GM23338 (cell line): Measurements from ENCODE around the gene PDS5A. TPM values are rescaled to one million over a fixed set of nuclear protein-coding genes. Genes with fewer than 3 reads are reported as not detected.

Experiments
- ATAC-seq: fragments of 200-7000 bp; cut with Tn5 transposase; 3 replicates; pipeline ENCODE4 v1.9.1; 2020
- DNase-seq: peaks from one replicate; pipeline ENCODE4 v3.0.0-alpha.2; 2015; ENCODE audit warnings: low spot score
- H2AFZ ChIP-seq: fragments of 200-600 bp; sonication (generic); 2 replicates; pipeline ENCODE4 v1.8.0; 2016; ENCODE audit warnings: antibody characterized with exemption, mild to moderate bottlenecking, moderate library complexity
- H3F3A ChIP-seq: fragments of 200-600 bp; sonication (generic); replicated peaks from 2 replicates; pipeline ENCODE4 v1.8.0; 2017; ENCODE audit warnings: antibody characterized with exemption, mixed run types, low read depth
- H3K27ac ChIP-seq: fragments of 200-600 bp; sonication (generic); 2 replicates; pipeline ENCODE4 v1.6.1; 2016; ENCODE audit warnings: low read depth
- H3K27me3 ChIP-seq: fragments of 200-600 bp; sonication (generic); 2 replicates; pipeline ENCODE4 v1.8.0; 2016; ENCODE audit warnings: mild to moderate bottlenecking, mixed run types, moderate library complexity; ENCODE audit not compliant: insufficient read depth
- H3K36me3 ChIP-seq: fragments of 200-600 bp; sonication (generic); 2 replicates; pipeline ENCODE4 v1.8.0; 2016; ENCODE audit warnings: mild to moderate bottlenecking; ENCODE audit not compliant: insufficient read depth
- H3K4me1 ChIP-seq: fragments of 200-600 bp; sonication (generic); 2 replicates; pipeline ENCODE4 v1.8.0; 2016; ENCODE audit warnings: mild to moderate bottlenecking, moderate library complexity; ENCODE audit not compliant: insufficient read depth
- H3K4me2 ChIP-seq: fragments of 200-600 bp; sonication (generic); 2 replicates; pipeline ENCODE4 v1.7.1; 2017; ENCODE audit warnings: mixed run types
- H3K4me3 ChIP-seq: fragments of 200-600 bp; sonication (generic); 2 replicates; pipeline ENCODE4 v1.6.1; 2016; ENCODE audit warnings: mixed run types
- H3K79me2 ChIP-seq: fragments of 200-600 bp; sonication (generic); replicated peaks from 2 replicates; pipeline ENCODE4 v1.8.0; 2017; ENCODE audit warnings: mild to moderate bottlenecking; ENCODE audit not compliant: insufficient read depth
- H3K9me2 ChIP-seq: fragments of 200-600 bp; sonication (generic); 2 replicates; pipeline ENCODE4 v1.8.0; 2017; ENCODE audit not compliant: insufficient read depth
- H4K20me1 ChIP-seq: fragments of 200-600 bp; sonication (generic); replicated peaks from 2 replicates; pipeline ENCODE4 v1.8.0; 2017; ENCODE audit warnings: mild to moderate bottlenecking; ENCODE audit not compliant: insufficient read depth
- H3K27ac Mint-ChIP-seq: 2 replicates; pipeline ENCODE4 v1.8.0; 2020; ENCODE audit warnings: inconsistent platforms, mild to moderate bottlenecking, moderate library complexity, mixed read lengths
- H3K27me3 Mint-ChIP-seq: 3 replicates; pipeline ENCODE4 v1.8.0; 2022; ENCODE audit warnings: low read depth, mild to moderate bottlenecking, moderate library complexity, mixed read lengths, inconsistent platforms; ENCODE audit not compliant: insufficient read depth, poor library complexity
- H3K36me3 Mint-ChIP-seq: 3 replicates; pipeline ENCODE4 v1.8.0; 2021; ENCODE audit warnings: low read depth, mild to moderate bottlenecking, inconsistent platforms, moderate library complexity, mixed read lengths
- H3K4me1 Mint-ChIP-seq: 3 replicates; pipeline ENCODE4 v1.8.0; 2020; ENCODE audit warnings: mild to moderate bottlenecking, inconsistent platforms, mixed read lengths
- H3K4me3 Mint-ChIP-seq: 3 replicates; pipeline ENCODE4 v1.8.0; 2021; ENCODE audit warnings: moderate library complexity, mild to moderate bottlenecking, inconsistent platforms, mixed read lengths
- H3K9me3 Mint-ChIP-seq: 3 replicates; pipeline ENCODE4 v1.8.0; 2020; ENCODE audit warnings: moderate library complexity, mild to moderate bottlenecking, inconsistent platforms, mixed read lengths
- CREB1 ChIP-seq: fragments of 250-450 bp; sonication (Bioruptor Pico); IDR thresholded peaks from 2 replicates; pipeline ENCODE4 v1.5.0; 2020; ENCODE audit warnings: low read depth, mild to moderate bottlenecking, moderate library complexity
- CTCF ChIP-seq, 2 experiments: fragments of 200-600 bp in 1 of 2; sonication (generic) in 1 of 2; conservative IDR thresholded peaks; 2 replicates each; pipeline versions ENCODE4 v1.5.1 to v1.6.1; 2016 to 2017; ENCODE audit warnings: antibody characterized with exemption in 2 of 2, low read depth in 2 of 2, mild to moderate bottlenecking in 2 of 2, moderate library complexity in 1 of 2
- EZH2 ChIP-seq: fragments of 200-600 bp; sonication (generic); IDR thresholded peaks from one replicate; pipeline ENCODE4 v1.8.0; 2017; ENCODE audit warnings: antibody characterized with exemption, mild to moderate bottlenecking, low read depth; ENCODE audit not compliant: unreplicated experiment
- EZH2phosphoT487 ChIP-seq: fragments of 200-600 bp; sonication (generic); IDR thresholded peaks from one replicate; pipeline ENCODE4 v1.8.1; 2018; ENCODE audit warnings: antibody characterized with exemption; ENCODE audit not compliant: unreplicated experiment
- JUNB ChIP-seq: IDR thresholded peaks from one replicate; pipeline ENCODE4 v1.6.1; 2016; ENCODE audit warnings: antibody characterized with exemption; ENCODE audit not compliant: unreplicated experiment
- NANOG ChIP-seq: IDR thresholded peaks from 2 replicates; pipeline ENCODE4 v1.6.1; 2016; ENCODE audit warnings: antibody characterized with exemption, borderline replicate concordance
- POLR2AphosphoS5 ChIP-seq: IDR thresholded peaks from 2 replicates; pipeline ENCODE4 v1.6.1; 2016; ENCODE audit warnings: antibody characterized with exemption, low read depth
- REST ChIP-seq: IDR thresholded peaks from one replicate; pipeline ENCODE4 v1.6.1; 2018; ENCODE audit warnings: antibody characterized with exemption; ENCODE audit not compliant: unreplicated experiment
- STAT1 ChIP-seq: IDR thresholded peaks from one replicate; pipeline ENCODE4 v1.6.1; 2016; ENCODE audit warnings: antibody characterized with exemption; ENCODE audit not compliant: unreplicated experiment
- ZNF114 ChIP-seq: fragments of 250-450 bp; sonication (Bioruptor Pico); IDR thresholded peaks from 2 replicates; pipeline ENCODE4 v1.5.0; 2020; ENCODE audit warnings: mild to moderate bottlenecking, moderate library complexity
- ZNF331 ChIP-seq: fragments of 250-450 bp; sonication (Bioruptor Pico); IDR thresholded peaks from 2 replicates; pipeline ENCODE4 v1.5.0; 2020; ENCODE audit warnings: low read depth, mild to moderate bottlenecking, moderate library complexity
- ZNF462 ChIP-seq: fragments of 250-450 bp; sonication (Bioruptor Pico); IDR thresholded peaks from 2 replicates; pipeline ENCODE4 v1.5.0; 2020; ENCODE audit warnings: mild to moderate bottlenecking, moderate library complexity
- polyA plus RNA-seq: library from polyadenylated mRNA; unstranded; fragments of >200 nt; fragmentation: Nextera tagmentation; extraction: Ambion mirVana; gene quantifications from 2 replicates; pipeline ENCODE4 v1.2.1, GENCODE V29; 2016
- total RNA-seq: library from RNA; depleted of rRNA; stranded (reverse); fragments of >200 nt; shearing (Covaris generic); gene quantifications from 2 replicates; pipeline ENCODE4 v1.2.3, GENCODE V29; 2014
- TF ChIP-seq, protein P1 (sequence below): IDR thresholded peaks from 2 replicates; pipeline ENCODE4 v1.6.1; 2016; ENCODE audit warnings: antibody characterized with exemption

PDS5A gene
- total and polyA plus RNA-seq, 2 experiments from 2014 or later, result 22.1 to 91.9 TPM

- no peak for TF ChIP-seq ZNF462
Observed at GRCh38 chr4:39924014-39924413, 53.7 kb downstream of the PDS5A start (continued).

- Histone ChIP-seq H2AFZ (no peak overlapping the region), H3K27me3 (no peaks in the 10 kb centered on the region), H4K20me1 (no peaks in the 10 kb centered on the region; the same call in 1 of the 2 replicates), H3K4me3 (no peak overlapping the region), H3K4me1 (no peaks in the 10 kb centered on the region), H3K36me3 (peaks cover 6% of the 10 kb centered on the region; the same call in 1 of the 2 replicates), H3F3A (no peaks in the 10 kb centered on the region), H3K9me2 (no peaks in the 10 kb centered on the region), H3K79me2 (peaks cover 23% of the 10 kb centered on the region), H3K4me2 (no peak overlapping the region), H3K27ac (0 out of 2 replicates have a peak overlapping the region, but pooled peaks have one; percentile 7)
- Mint-ChIP-seq H3K4me3 (no peak overlapping the region), H3K9me3 (no peaks in the 10 kb centered on the region), H3K4me1 (no peaks in the 10 kb centered on the region), H3K27me3 (no peaks in the 10 kb centered on the region), H3K36me3 (peaks cover 51% of the 10 kb centered on the region), H3K27ac (no peak overlapping the region)
- DNase-seq, result no peak
- no peak for ATAC-seq
- TF ChIP-seq POLR2AphosphoS5, result no peak
- no peak for TF ChIP-seq STAT1
- no peak for TF ChIP-seq EZH2phosphoT487
- no peak for TF ChIP-seq CTCF (conservative IDR thresholded peaks at IDR 0.05; ENCODE audit: low read depth in 2 of 2)
- TF ChIP-seq REST, result no peak
- no peak for TF ChIP-seq CREB1 (CRISPR knock-in tag)
- no peak for TF ChIP-seq ZNF114 (CRISPR knock-in tag)
- TF ChIP-seq, protein P1, sequence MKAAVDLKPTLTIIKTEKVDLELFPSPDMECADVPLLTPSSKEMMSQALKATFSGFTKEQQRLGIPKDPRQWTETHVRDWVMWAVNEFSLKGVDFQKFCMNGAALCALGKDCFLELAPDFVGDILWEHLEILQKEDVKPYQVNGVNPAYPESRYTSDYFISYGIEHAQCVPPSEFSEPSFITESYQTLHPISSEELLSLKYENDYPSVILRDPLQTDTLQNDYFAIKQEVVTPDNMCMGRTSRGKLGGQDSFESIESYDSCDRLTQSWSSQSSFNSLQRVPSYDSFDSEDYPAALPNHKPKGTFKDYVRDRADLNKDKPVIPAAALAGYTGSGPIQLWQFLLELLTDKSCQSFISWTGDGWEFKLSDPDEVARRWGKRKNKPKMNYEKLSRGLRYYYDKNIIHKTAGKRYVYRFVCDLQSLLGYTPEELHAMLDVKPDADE, result no peak
- TF ChIP-seq EZH2, result no peak
- no peak for TF ChIP-seq NANOG
- no peak for TF ChIP-seq JUNB
- no peak for TF ChIP-seq ZNF331 (CRISPR knock-in tag)
Observed at GRCh38 chr4:39922399-39922798, 55.3 kb downstream of the PDS5A start.
